Coronary artery (tissue), 2 donors: ENCODE data around the gene PRKN.

Experiments used
- DNase-seq: peaks from one replicate; pipeline ENCODE4 v3.0.0-alpha.2; 2017; ENCODE audit warnings: low spot score
- H3K27ac ChIP-seq, 2 donors: fragments of 200-600 bp; sonication (generic); one replicate each; pipeline ENCODE4 v1.5.1; 2016 to 2019
- H3K4me3 ChIP-seq: fragments of 200-600 bp; sonication (generic); 2 replicates; pipeline ENCODE4 v1.5.1; 2016; ENCODE audit warnings: mild to moderate bottlenecking, moderate library complexity
- CTCF ChIP-seq: fragments of 200-600 bp; sonication (generic); IDR thresholded peaks from one replicate; pipeline ENCODE4 v1.5.1; 2019; ENCODE audit warnings: antibody characterized with exemption

PRKN gene

DNA sequence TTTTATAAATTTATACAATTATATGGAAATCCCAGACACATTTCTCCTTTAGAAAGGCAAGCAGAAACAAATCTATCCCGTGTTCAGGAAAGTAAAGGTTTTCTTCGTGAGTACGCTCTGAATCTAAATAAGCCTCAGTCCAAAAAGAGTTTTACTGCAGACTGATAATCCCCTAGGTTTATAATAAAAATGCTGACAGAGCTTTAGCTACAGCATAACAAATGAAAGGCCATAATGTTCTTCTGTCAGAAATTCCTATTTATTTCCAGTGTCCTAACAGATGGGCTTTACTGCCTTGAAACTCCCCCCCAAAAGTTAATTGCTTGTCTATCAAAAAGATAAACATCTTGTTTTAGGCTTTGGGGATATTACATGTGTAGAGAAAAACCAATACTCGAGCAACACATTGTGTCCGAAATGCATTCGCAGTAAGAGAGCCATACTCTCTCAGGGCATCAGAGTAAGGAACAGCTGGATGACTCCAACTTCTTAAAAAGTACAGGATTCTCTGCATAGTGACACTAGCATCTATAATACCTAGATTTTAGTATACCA lies 109.0 kb downstream of the PRKN start:
- Histone ChIP-seq H3K4me3 (no peak overlapping the region), H3K27ac (no peak overlapping the region)
- TF ChIP-seq CTCF: no peak
- DNase-seq: no peak

DNA sequence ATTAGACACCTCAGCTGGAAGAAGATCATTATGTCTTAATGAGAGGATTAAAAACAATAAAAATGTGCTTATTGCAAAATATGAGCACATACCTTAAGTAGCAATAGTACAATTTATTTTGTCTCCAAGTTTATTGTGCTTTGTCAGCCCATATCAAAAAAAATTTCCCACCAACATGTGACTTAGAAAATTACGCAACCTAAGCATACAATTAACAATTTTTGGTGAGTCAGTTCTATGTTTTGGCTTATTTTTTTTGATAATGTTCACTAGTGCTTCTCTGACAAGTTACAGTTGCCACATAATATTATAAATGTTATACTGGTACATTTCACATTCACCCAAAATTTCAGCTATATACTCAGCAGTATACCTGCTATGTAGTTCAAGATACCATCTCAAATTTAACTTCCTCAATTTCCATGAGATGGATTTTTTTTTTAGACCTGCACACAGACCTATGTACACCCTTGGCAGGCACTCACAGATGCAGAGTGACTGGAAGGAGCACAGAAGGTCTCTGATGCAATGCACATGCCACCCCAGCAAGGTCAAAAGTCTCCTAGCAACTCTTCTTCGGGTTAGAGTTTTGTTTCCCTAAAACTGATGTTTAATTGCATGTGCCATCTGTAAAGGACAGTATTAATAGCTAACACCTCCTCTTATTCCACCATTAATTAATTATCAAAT lies 112.4 kb downstream of the PRKN start:
- no peak for DNase-seq
- Histone ChIP-seq H3K4me3 (no peak overlapping the region), H3K27ac (no peak overlapping the region)
- TF ChIP-seq CTCF: no peak

GRCh38 chr6:162613310-162613709 lies 114.3 kb downstream of the PRKN start:
- no peak overlapping the region for H3K4me3 ChIP-seq
- DNase-seq: no peak
- no peak overlapping the region for H3K27ac ChIP-seq
- no peak for TF ChIP-seq CTCF

GRCh38 chr6:162612613-162613012 lies 115.0 kb downstream of the PRKN start:
- DNase-seq: no peak
- H3K4me3 ChIP-seq: no peak overlapping the region
- H3K27ac ChIP-seq: no peak overlapping the region
- no peak for TF ChIP-seq CTCF

DNA sequence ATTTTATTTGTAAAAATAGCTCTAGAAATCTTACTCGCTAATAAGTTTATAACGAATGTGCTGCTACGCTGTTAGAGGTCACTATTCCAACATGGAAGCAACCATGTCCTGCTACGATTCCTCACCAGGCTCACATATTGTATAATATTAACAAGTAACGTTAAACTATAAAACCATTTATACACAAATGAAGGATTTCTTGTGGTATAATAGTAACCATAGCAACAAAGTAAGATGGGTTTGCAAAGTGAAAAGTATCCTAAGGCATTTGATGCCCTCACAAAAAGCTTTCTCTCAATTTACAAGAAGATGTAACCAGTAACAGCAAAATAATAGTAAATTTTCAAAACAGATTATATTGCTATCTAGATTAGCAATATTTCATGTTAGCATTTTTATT lies 117.2 kb downstream of the PRKN start:
- no peak overlapping the region for H3K27ac ChIP-seq
- no peak for TF ChIP-seq CTCF
- DNase-seq: no peak
- H3K4me3 ChIP-seq: no peak overlapping the region

- Histone ChIP-seq H3K27ac (no peak overlapping the region), H3K4me3 (no peak overlapping the region)
- no peak for TF ChIP-seq CTCF
- DNase-seq: no peak
These were observed 121.7 kb downstream of the PRKN start for GRCh38 chr6:162605881-162606280.
